GM19025 (cell line): ENCODE data around the gene UTP20.

Experiments used
- ATAC-seq: cut with Tn5 transposase; IDR thresholded peaks from one replicate; pipeline ENCODE4 v1.9.1; 2021; ENCODE audit warnings: mild to moderate bottlenecking, low read depth, moderate library complexity; ENCODE audit not compliant: unreplicated experiment

Gene UTP20

GRCh38 chr12:101424620-101425019 lies 144.7 kb downstream of the UTP20 start:
- ATAC-seq, result no peak

- no peak for ATAC-seq
Observed at GRCh38 chr12:101430456-101430855, 150.6 kb downstream of the UTP20 start.

GRCh38 chr12:101436136-101436535 lies 156.2 kb downstream of the UTP20 start:
- no peak for ATAC-seq
